Liver (tissue), 9 donors: ENCODE results near the gene ZNF423. TPM values are rescaled to one million over a fixed set of nuclear protein-coding genes. Genes with fewer than 3 reads are reported as not detected.

ENCODE experiments used
- DNase-seq: peaks from one replicate; pipeline ENCODE4 v3.0.0-alpha.2; 2017; ENCODE audit warnings: low spot score
- H3K27ac ChIP-seq, 2 donors: one replicate each; pipeline ENCODE4 v1.7.0; 2013; ENCODE audit warnings: inconsistent platforms in 2 of 2, low read length in 2 of 2, control low read depth in 1 of 2, low read depth in 1 of 2, mild to moderate bottlenecking in 1 of 2
- H3K27me3 ChIP-seq, 4 donors: one replicate each; pipeline versions ENCODE4 v1.6.1 to v1.7.0; 2013; ENCODE audit warnings: low read length in 3 of 4, inconsistent platforms in 1 of 4, mild to moderate bottlenecking in 1 of 4, moderate library complexity in 1 of 4; ENCODE audit not compliant: control insufficient read depth in 4 of 4, insufficient read depth in 4 of 4
- H3K36me3 ChIP-seq, 4 donors: one replicate each; pipeline versions ENCODE4 v1.6.1 to v1.7.0; 2013; ENCODE audit warnings: low read length in 3 of 4, mild to moderate bottlenecking in 3 of 4, low read depth in 1 of 4, moderate library complexity in 1 of 4; ENCODE audit not compliant: control insufficient read depth in 4 of 4, insufficient read depth in 3 of 4
- H3K4me1 ChIP-seq, 4 donors: one replicate each; pipeline versions ENCODE4 v1.6.1 to v1.7.0; 2013; ENCODE audit warnings: low read length in 3 of 4, mild to moderate bottlenecking in 3 of 4, moderate library complexity in 1 of 4; ENCODE audit not compliant: control insufficient read depth in 4 of 4, insufficient read depth in 4 of 4
- H3K4me3 ChIP-seq, 3 donors: one replicate each; pipeline versions ENCODE4 v1.6.1 to v1.7.0; 2013; ENCODE audit warnings: low read length in 3 of 3, control low read depth in 1 of 3, low read depth in 1 of 3, mild to moderate bottlenecking in 1 of 3
- H3K9ac ChIP-seq, 2 donors: one replicate each; pipeline ENCODE4 v1.7.0; 2013; ENCODE audit warnings: low read length in 2 of 2, mild to moderate bottlenecking in 2 of 2, moderate library complexity in 2 of 2, control low read depth in 1 of 2, low read depth in 1 of 2
- H3K9me3 ChIP-seq, 4 donors: one replicate each; pipeline versions ENCODE4 v1.6.1 to v1.7.0; 2013; ENCODE audit warnings: low read length in 3 of 4; ENCODE audit not compliant: control insufficient read depth in 4 of 4
- ATF3 ChIP-seq: IDR thresholded peaks from 2 replicates; pipeline ENCODE4 v1.6.1; 2016; ENCODE audit warnings: antibody characterized with exemption
- CTCF ChIP-seq: fragments of 150-350 bp; IDR thresholded peaks from 2 replicates; pipeline ENCODE4 v1.5.1; 2017; ENCODE audit warnings: improper control_type of control experiment, low read depth, low read length; ENCODE audit not compliant: missing input control
- EGR1 ChIP-seq, 2 donors: IDR thresholded peaks; 2 replicates each; pipeline ENCODE4 v1.6.1; 2016 to 2018; ENCODE audit warnings: antibody characterized with exemption in 2 of 2, low read depth in 2 of 2
- FOXA1 ChIP-seq: IDR thresholded peaks from 2 replicates; pipeline ENCODE4 v1.6.1; 2016; ENCODE audit warnings: antibody characterized with exemption
- FOXA2 ChIP-seq: IDR thresholded peaks from 2 replicates; pipeline ENCODE4 v1.6.1; 2016; ENCODE audit warnings: antibody characterized with exemption
- GABPA ChIP-seq, 2 donors: IDR thresholded peaks in 1 of 2; conservative IDR thresholded peaks in 1 of 2; 2 replicates each; pipeline ENCODE4 v1.6.1; 2016; ENCODE audit warnings: antibody characterized with exemption in 2 of 2, mild to moderate bottlenecking in 1 of 2, moderate library complexity in 1 of 2
- HNF4A ChIP-seq, 2 donors: conservative IDR thresholded peaks; 2 replicates each; pipeline ENCODE4 v1.6.1; 2016; ENCODE audit warnings: antibody characterized with exemption in 2 of 2, mild to moderate bottlenecking in 2 of 2
- HNF4G ChIP-seq: IDR thresholded peaks from 2 replicates; pipeline ENCODE4 v1.6.1; 2016; ENCODE audit warnings: antibody characterized with exemption
- JUND ChIP-seq, 2 donors: IDR thresholded peaks; 2 replicates each; pipeline ENCODE4 v1.6.1; 2016; ENCODE audit warnings: antibody characterized with exemption in 2 of 2
- MAX ChIP-seq: IDR thresholded peaks from 2 replicates; pipeline ENCODE4 v1.6.1; 2016; ENCODE audit warnings: antibody characterized with exemption
- NR2F2 ChIP-seq: IDR thresholded peaks from 2 replicates; pipeline ENCODE4 v1.6.1; 2016; ENCODE audit warnings: antibody characterized with exemption
- REST ChIP-seq: IDR thresholded peaks from 2 replicates; pipeline ENCODE4 v1.6.1; 2016; ENCODE audit warnings: antibody characterized with exemption, mild to moderate bottlenecking
- RXRA ChIP-seq, 2 donors: IDR thresholded peaks; 2 replicates each; pipeline ENCODE4 v1.6.1; 2017 to 2018; ENCODE audit warnings: antibody characterized with exemption in 2 of 2, mild to moderate bottlenecking in 1 of 2
- SP1 ChIP-seq: IDR thresholded peaks from 2 replicates; pipeline ENCODE4 v1.6.1; 2018; ENCODE audit warnings: antibody characterized with exemption, mild to moderate bottlenecking
- TAF1 ChIP-seq: conservative IDR thresholded peaks from 2 replicates; pipeline ENCODE4 v1.6.1; 2016; ENCODE audit warnings: antibody characterized with exemption, mild to moderate bottlenecking
- YY1 ChIP-seq: IDR thresholded peaks from 2 replicates; pipeline ENCODE4 v1.6.1; 2016; ENCODE audit warnings: antibody characterized with exemption, mild to moderate bottlenecking
- ZBTB33 ChIP-seq: IDR thresholded peaks from 2 replicates; pipeline ENCODE4 v1.6.1; 2016; ENCODE audit warnings: antibody characterized with exemption
- WGBS: extraction: QIAGEN DNeasy Blood & Tissue Kit; methylation state at CpG from one replicate; pipeline ENCODE4 v1.1.7; 2013; 5-methylcytosine and 5-hydroxymethylcytosine counted together
- polyA plus RNA-seq, 2 donors: library from polyadenylated mRNA; stranded (reverse) in 1 of 2; unstranded in 1 of 2; fragments of 200-250 nt in 1 of 2; fragments of >200 nt in 1 of 2; fragmentation: Nextera tagmentation in 1 of 2; extraction: Ambion mirVana in 1 of 2; gene quantifications; one replicate each; pipeline versions ENCODE4 v1.2.1 to v1.2.3, GENCODE V29; 2013 to 2015
- total RNA-seq, 2 donors: library from RNA; depleted of rRNA; stranded (reverse); fragments of >200 nt; gene quantifications; one replicate each; pipeline ENCODE4 v1.2.3, GENCODE V29; 2014
- donor health status: healthy.
- donor health status: healthy.
- donor health status: healthy.
- donor health status: healthy.
- donor health status: healthy.

The ZNF423 gene
- total and polyA plus RNA-seq, 4 donors = 0.24 to 1.6 (median 0.39) TPM

- Histone ChIP-seq H3K27me3 (no peaks in the 10 kb centered on the region), H3K4me1 (no peaks in the 10 kb centered on the region), H3K9me3 (peaks cover 2 to 14% (median 7%) of the 10 kb centered on the region in 4 donors), H3K4me3 (no peak overlapping the region), H3K27ac (no peak overlapping the region), H3K9ac (no peak overlapping the region), H3K36me3 (no peaks in the 10 kb centered on the region)
- no peak for DNase-seq
- 94% methylated on average over 16 of the region's 16 CpGs for WGBS
- no peak for TF ChIP-seq ZBTB33
- TF ChIP-seq JUND (IDR thresholded peaks at IDR 0.05) = no peak
- TF ChIP-seq REST = no peak
- TF ChIP-seq MAX = no peak
- no peak for TF ChIP-seq TAF1
- TF ChIP-seq SP1 = no peak
- no peak for TF ChIP-seq NR2F2
These were observed 173.2 kb downstream of the ZNF423 start for GRCh38 chr16:49682577-49683165.

- H3K9ac ChIP-seq = no peak overlapping the region
- H3K27ac ChIP-seq = no peak overlapping the region
- H3K27me3 ChIP-seq = no peaks in the 10 kb centered on the region
- no peaks in the 10 kb centered on the region for H3K36me3 ChIP-seq
- no peak for DNase-seq
- no peaks in the 10 kb centered on the region for H3K4me1 ChIP-seq
- H3K9me3 ChIP-seq = peaks cover 2 to 14% (median 7%) of the 10 kb centered on the region in 4 donors
- H3K4me3 ChIP-seq = no peak overlapping the region
- 85% methylated on average over 9 of the region's 9 CpGs for WGBS
- TF ChIP-seq NR2F2 (no peak), RXRA (IDR thresholded peaks at IDR 0.05) (no peak), TAF1 (no peak), CTCF (no peak), MAX (no peak), YY1 (no peak), HNF4G (no peak), HNF4A (conservative IDR thresholded peaks at IDR 0.05) (no peak), ATF3 (no peak), EGR1 (IDR thresholded peaks at IDR 0.05; ENCODE audit: low read depth in 2 of 2) (no peak), JUND (IDR thresholded peaks at IDR 0.05) (no peak), GABPA (IDR thresholded peaks at IDR 0.05 in 1 of 2, conservative IDR thresholded peaks at IDR 0.05 in 1 of 2) (no peak), SP1 (no peak), ZBTB33 (no peak), FOXA2 (no peak), FOXA1 (no peak)
These were observed 174.6 kb downstream of the ZNF423 start for GRCh38 chr16:49681217-49681883.
